ENCODE results near the gene ACSF2. TPM values are rescaled to one million over a fixed set of nuclear protein-coding genes. Genes with fewer than 3 reads are reported as not detected.

ACSF2 gene
- total and polyA plus RNA-seq, 2 of the 13 experiments (the other 11 are each of a cell fraction or from before 2014, with no cell fraction given), result 87.3 to 109 TPM

DNA sequence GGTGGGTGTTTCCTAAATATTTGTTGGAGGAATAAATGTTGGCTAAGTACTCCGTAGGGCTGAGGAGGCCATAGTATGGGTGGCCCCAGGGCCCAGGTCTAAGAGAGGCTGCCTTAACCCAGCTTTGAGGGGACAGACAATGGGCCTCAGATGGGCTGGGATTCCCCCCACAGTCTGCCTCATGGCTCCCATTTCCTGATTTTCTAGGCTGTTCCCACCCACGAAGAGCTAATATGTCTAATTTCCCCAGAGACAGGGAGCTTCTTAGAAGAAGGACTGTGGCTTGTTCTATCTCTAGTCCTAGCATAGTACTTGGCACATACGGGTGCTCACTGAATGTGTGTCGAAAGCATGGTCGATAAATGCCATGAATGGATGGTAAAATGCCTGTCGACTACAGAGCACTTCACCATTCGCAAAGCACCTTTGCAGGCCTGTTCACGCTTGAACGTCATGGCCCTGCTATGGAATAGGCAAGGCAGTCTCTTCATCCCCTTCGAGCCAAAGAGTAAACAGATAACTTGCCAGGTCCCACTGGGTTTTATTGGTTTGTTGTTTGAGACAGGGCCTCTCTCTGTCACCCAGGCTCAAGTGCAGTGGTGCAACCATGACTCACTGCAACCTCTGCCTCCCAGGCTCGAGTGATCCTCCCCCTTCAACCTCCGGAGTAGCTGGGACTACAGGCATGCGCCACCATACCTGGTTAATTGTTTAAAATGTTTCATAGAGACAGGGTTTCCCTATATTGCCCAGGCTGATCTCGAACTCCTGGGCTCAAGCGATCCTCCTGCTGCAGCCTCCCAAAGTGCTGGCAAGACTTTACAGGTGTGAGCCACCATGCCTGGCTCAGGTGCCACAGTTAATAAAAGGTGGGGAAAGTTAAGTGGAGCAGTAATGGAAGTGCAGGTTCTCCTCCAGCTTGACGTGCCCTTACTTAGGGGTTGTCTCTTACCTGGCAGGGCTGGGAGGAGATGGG lies 33.0 kb downstream of the ACSF2 start (continued):
- TF ChIP-seq JUNB (CRISPR knock-in tag; IDR thresholded peaks at IDR 0.05; ENCODE audit: borderline replicate concordance) (peak; percentile 45; the same call in 1 of the 2 replicates), ZNF839 (CRISPR knock-in tag; IDR thresholded peaks at IDR 0.05; ENCODE audit: borderline replicate concordance) (no peak), ZNF558 (CRISPR knock-in tag; IDR thresholded peaks at IDR 0.05; ENCODE audit: borderline replicate concordance) (no peak), ZZZ3 (CRISPR knock-in tag; IDR thresholded peaks at IDR 0.05; ENCODE audit: borderline replicate concordance) (no peak), ASH2L (IDR thresholded peaks at IDR 0.05; ENCODE audit: insufficient read length, low read depth, low read length) (peak; percentile 76), TBX3 (IDR thresholded peaks at IDR 0.05; ENCODE audit: borderline replicate concordance) (0 out of 2 replicates have a peak, but pooled peaks have one; percentile 22), MTA1 (CRISPR knock-in tag; IDR thresholded peaks at IDR 0.05; ENCODE audit: borderline replicate concordance) (no peak), MTF1 (CRISPR knock-in tag; IDR thresholded peaks at IDR 0.05) (no peak), ETV5 (CRISPR knock-in tag; IDR thresholded peaks at IDR 0.05; ENCODE audit: borderline replicate concordance) (peak; percentile 63), ELK4 (CRISPR knock-in tag; IDR thresholded peaks at IDR 0.05; ENCODE audit: borderline replicate concordance) (no peak), PPARG (CRISPR knock-in tag; conservative IDR thresholded peaks at IDR 0.05) (peak; percentile 44; the same call in 1 of the 2 replicates), XBP1 (CRISPR knock-in tag; IDR thresholded peaks at IDR 0.05) (no peak), GTF3A (CRISPR knock-in tag; conservative IDR thresholded peaks at IDR 0.05) (no peak), KDM2A (CRISPR knock-in tag; IDR thresholded peaks at IDR 0.05; ENCODE audit: borderline replicate concordance, low read depth) (peak; percentile 72)
- TF ChIP-seq, protein P1, sequence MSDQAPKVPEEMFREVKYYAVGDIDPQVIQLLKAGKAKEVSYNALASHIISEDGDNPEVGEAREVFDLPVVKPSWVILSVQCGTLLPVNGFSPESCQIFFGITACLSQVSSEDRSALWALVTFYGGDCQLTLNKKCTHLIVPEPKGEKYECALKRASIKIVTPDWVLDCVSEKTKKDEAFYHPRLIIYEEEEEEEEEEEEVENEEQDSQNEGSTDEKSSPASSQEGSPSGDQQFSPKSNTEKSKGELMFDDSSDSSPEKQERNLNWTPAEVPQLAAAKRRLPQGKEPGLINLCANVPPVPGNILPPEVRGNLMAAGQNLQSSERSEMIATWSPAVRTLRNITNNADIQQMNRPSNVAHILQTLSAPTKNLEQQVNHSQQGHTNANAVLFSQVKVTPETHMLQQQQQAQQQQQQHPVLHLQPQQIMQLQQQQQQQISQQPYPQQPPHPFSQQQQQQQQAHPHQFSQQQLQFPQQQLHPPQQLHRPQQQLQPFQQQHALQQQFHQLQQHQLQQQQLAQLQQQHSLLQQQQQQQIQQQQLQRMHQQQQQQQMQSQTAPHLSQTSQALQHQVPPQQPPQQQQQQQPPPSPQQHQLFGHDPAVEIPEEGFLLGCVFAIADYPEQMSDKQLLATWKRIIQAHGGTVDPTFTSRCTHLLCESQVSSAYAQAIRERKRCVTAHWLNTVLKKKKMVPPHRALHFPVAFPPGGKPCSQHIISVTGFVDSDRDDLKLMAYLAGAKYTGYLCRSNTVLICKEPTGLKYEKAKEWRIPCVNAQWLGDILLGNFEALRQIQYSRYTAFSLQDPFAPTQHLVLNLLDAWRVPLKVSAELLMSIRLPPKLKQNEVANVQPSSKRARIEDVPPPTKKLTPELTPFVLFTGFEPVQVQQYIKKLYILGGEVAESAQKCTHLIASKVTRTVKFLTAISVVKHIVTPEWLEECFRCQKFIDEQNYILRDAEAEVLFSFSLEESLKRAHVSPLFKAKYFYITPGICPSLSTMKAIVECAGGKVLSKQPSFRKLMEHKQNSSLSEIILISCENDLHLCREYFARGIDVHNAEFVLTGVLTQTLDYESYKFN (CRISPR knock-in tag; conservative IDR thresholded peaks at IDR 0.05), result peak; percentile 75
- TF ChIP-seq, protein P2, sequence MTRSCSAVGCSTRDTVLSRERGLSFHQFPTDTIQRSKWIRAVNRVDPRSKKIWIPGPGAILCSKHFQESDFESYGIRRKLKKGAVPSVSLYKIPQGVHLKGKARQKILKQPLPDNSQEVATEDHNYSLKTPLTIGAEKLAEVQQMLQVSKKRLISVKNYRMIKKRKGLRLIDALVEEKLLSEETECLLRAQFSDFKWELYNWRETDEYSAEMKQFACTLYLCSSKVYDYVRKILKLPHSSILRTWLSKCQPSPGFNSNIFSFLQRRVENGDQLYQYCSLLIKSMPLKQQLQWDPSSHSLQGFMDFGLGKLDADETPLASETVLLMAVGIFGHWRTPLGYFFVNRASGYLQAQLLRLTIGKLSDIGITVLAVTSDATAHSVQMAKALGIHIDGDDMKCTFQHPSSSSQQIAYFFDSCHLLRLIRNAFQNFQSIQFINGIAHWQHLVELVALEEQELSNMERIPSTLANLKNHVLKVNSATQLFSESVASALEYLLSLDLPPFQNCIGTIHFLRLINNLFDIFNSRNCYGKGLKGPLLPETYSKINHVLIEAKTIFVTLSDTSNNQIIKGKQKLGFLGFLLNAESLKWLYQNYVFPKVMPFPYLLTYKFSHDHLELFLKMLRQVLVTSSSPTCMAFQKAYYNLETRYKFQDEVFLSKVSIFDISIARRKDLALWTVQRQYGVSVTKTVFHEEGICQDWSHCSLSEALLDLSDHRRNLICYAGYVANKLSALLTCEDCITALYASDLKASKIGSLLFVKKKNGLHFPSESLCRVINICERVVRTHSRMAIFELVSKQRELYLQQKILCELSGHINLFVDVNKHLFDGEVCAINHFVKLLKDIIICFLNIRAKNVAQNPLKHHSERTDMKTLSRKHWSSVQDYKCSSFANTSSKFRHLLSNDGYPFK (CRISPR knock-in tag; IDR thresholded peaks at IDR 0.05; ENCODE audit: borderline replicate concordance), result peak; percentile 36; the same call in 1 of the 2 replicates
- TF ChIP-seq, protein P3, sequence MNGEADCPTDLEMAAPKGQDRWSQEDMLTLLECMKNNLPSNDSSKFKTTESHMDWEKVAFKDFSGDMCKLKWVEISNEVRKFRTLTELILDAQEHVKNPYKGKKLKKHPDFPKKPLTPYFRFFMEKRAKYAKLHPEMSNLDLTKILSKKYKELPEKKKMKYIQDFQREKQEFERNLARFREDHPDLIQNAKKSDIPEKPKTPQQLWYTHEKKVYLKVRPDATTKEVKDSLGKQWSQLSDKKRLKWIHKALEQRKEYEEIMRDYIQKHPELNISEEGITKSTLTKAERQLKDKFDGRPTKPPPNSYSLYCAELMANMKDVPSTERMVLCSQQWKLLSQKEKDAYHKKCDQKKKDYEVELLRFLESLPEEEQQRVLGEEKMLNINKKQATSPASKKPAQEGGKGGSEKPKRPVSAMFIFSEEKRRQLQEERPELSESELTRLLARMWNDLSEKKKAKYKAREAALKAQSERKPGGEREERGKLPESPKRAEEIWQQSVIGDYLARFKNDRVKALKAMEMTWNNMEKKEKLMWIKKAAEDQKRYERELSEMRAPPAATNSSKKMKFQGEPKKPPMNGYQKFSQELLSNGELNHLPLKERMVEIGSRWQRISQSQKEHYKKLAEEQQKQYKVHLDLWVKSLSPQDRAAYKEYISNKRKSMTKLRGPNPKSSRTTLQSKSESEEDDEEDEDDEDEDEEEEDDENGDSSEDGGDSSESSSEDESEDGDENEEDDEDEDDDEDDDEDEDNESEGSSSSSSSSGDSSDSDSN (CRISPR knock-in tag; IDR thresholded peaks at IDR 0.05), result peak; percentile 61

Measured in HepG2 (cell line).